Measurements from ENCODE around the gene FAXDC2.
A peak's percentile ranks its signal among the peaks of the same experiment; 100 is the strongest.
"Not testable (repeated sequence)": the region's sequence is repeated elsewhere in the genome, so short reads cannot be mapped to it uniquely, and the experiment has no call there.

Gene FAXDC2

GRCh38 chr5:154829589-154830218 is 20.7 kb downstream of the FAXDC2 start:
- DNase-seq = peak; percentile 11

DNA sequence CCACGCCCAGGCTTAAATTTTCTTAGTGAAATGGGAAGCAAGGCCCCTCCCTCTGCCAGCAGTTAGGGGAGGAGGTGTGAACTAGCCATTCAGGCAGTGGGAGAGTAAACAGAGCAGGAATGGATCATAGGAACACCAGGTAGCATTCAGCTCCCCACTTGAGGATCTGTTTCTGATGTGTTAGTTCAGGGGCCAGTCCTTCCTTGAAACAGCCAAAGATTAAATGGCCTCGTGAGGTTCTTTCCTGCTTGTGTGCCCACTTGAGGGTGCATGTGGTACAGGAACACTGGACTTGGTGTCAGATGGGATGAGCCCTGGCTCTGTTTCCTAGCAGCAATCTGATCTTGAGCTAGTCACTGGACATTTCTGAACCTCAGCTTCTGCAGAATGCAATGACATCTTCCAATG is 21.2 kb downstream of the FAXDC2 start:
- DNase-seq = no peak

DNA sequence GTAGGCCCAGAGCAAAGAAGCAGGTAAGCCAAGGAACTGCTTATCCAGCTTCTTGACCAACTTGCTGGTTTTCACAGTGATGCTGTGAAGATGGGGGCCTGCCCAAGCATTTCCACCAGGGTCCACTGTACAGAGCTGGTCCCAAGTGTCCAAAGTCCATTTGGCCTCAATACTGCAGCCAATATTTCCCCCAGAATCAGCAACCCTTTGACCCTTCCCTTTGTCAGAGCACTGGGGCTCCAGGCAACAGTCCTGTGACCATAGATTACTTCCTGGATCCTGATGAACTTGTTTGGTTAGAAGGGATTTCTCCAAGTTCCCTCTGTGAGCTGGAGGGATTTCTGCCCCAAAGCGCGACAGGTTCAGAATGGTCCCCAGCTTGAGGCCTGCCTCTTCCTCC is 26.3 kb downstream of the FAXDC2 start:
- DNase-seq = no peak

DNA sequence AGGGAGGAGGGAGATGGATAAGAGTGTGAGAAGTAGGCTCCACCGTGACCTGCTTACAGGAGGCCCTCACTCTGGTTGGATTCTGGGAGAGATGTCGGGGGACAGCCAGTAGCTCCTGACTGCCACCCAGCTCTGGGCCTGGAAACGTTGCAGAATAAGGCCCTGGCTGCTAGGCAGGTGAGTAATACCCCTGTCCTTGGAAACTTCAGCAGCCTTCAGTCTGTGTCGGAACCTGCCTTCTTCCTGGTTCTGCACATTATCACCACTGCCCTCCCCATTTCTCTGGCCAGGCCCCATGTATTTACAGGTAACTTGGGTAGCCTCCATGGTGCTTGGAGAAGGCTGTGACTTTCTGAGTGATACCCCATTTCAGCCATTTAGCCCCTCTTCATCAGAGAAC is 26.8 kb downstream of the FAXDC2 start:
- DNase-seq = no peak

- DNase-seq = not testable (repeated sequence)
These were observed 27.5 kb downstream of the FAXDC2 start for GRCh38 chr5:154822896-154823295.

DNA sequence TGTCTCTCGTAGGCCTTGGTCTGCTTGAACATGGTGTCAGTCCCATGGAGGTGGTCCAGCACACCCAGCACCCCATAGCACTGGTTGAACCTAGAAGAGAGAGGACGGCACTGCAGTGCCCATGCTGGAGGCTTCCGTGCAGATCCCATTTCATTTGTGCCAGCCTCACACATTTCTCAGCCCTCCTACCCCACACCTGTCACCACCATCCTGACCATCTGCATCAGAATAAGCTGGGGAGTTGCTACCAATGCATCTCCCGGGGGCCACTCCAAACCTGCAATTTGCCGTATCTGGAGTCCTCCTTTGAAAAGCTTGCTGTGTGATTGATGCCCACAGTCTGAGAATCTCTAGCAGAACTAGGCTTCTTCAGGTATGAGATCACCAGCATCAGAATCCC is 30.0 kb downstream of the FAXDC2 start:
- DNase-seq = no peak

DNA sequence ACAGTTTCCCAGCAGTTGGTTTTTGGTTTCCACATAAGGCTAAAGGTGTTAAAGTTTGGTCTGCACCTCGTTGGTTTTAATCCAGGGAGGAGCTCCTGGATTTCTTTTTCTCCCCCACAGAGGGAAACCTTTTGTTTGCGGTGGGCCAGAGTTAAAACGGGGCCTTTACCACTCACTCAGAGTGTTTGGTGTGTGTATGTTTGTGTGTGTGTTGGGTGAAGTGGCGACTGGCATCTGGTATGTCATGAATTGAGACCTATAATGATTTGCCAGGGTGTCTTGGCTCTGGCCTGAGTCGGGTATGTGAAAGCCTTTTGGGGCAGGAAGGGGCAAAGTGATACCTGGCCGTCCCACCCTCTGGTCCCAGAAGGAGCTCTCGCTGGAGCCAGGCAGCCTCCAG is 30.9 kb downstream of the FAXDC2 start:
- DNase-seq = no peak

- DNase-seq = no peak
These were observed 31.8 kb downstream of the FAXDC2 start for GRCh38 chr5:154818471-154819116.

- DNase-seq = no peak
These were observed 32.6 kb downstream of the FAXDC2 start for GRCh38 chr5:154817815-154818214.

GRCh38 chr5:154816891-154817492 is 33.4 kb downstream of the FAXDC2 start:
- DNase-seq = no peak

GRCh38 chr5:154815684-154816247 is 34.6 kb downstream of the FAXDC2 start:
- no peak for DNase-seq

GRCh38 chr5:154815025-154815424 is 35.4 kb downstream of the FAXDC2 start:
- no peak for DNase-seq

- no peak for DNase-seq
These were observed 36.7 kb downstream of the FAXDC2 start for GRCh38 chr5:154813736-154814135.

DNA sequence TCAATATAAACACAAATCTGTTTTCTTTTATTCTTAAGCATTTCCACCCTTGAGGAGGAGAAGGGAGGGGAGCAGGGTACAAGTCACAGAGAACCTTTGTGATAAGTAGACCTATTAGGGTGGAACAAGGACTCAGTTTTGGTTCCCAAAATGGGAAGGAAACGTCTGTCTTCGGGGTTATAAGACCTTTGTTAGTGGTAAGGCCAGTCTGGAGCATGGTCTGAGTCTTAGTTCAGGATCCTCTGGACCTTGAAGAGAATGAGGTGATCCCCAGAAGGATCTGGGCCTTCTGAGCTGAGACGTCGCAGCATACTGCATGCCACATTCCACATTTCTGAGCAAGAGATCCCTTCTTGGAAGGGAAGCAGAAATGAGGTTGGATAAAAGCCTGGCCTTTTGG is 37.2 kb downstream of the FAXDC2 start:
- no peak for DNase-seq

DNA sequence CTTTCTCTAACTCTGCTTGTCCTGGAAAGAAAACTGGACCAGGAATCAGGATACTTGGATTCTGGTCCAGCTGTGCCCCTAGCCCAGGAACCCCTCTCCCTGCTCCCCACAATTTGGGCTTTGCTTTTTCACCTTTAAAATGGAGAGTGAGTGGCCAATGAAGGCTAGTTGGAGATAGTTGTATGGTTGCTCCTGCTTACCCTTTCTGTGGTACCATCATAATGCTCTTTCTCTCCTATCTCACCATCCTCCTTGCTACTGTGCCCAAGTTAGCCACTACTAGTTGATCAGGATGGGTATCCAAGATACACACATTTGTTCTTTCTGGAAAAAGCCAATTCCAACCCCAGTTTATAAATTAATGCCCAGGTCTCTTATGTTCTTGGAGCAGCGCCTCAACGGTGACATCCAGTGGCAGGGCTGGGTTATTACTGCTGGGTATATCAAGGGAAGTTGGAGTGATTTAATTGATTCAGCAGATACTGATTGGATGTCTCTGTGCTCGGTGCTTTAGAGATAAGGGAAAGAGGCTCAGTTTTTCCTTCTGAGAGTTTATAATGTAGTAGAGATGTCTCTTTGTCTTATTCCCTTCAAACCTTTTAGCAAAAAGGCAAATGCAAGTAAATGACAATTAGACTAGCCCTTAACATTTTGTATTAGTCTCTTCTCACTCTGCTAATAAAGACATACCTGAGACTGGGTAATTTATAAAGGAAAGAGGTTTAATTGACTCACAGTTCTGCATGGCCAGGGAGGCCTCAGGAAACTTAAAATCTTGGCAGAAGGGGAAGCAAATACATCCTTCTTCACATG is 38.5 kb downstream of the FAXDC2 start:
- peak; percentile 64 for DNase-seq

GRCh38 chr5:154811239-154811638 is 39.2 kb downstream of the FAXDC2 start:
- DNase-seq = no peak

GRCh38 chr5:154806176-154806575 is 44.2 kb downstream of the FAXDC2 start:
- no peak for DNase-seq

DNA sequence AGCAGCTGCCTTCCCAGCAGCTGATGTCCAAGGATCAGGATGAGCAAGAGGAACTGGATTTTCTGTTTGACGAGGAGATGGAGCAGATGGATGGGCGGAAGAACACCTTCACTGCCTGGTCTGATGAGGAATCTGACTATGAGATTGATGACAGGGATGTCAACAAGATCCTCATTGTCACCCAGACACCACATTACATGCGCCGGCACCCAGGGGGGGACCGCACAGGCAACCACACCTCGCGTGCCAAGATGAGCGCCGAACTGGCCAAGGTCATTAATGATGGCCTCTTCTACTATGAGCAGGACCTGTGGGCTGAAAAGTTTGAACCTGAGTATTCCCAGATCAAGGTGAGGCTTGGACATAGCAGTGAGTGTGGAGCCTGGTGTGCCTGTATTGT is 48.4 kb downstream of the FAXDC2 start:
- DNase-seq = no peak

DNA sequence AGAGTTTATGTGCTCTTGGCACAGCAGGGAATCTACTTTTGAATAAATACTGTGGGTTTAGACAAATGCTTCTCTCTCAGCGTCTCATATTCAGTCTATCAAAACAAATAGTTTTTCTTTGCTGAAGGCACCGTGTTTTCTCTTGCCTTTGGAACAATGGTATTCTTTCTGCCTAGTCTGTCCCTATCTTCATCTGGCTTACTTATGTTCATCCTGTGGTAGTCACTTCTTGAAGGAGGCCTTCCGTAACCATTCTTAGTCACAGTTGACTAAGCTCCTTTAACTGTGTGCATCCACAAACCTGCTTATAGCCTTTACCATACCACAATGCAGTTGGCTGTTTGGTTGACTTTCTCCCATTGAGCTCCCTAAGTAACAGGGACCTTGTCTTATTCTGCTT is 49.3 kb downstream of the FAXDC2 start:
- no peak for DNase-seq

DNA sequence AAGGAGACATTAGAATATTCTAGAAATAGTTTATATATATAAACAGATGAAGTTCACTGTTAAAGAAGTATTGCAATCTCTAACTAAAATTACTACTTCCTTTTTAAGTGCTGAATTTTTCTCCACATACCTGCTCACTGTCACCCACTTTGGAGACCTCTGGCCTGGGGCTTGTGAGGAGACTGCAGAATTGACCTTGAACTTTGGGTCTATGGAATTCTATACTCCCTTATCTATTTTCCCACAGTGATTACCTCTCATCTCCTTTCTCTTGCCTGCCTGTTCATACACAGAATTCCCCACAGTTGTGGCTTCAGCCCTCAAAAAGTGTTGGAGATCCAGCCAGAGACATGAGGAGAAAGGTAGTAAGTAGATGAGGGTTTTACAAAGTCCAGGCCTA is 49.8 kb downstream of the FAXDC2 start:
- no peak for DNase-seq

GRCh38 chr5:154797762-154798161 is 52.6 kb downstream of the FAXDC2 start:
- DNase-seq = no peak

DNA sequence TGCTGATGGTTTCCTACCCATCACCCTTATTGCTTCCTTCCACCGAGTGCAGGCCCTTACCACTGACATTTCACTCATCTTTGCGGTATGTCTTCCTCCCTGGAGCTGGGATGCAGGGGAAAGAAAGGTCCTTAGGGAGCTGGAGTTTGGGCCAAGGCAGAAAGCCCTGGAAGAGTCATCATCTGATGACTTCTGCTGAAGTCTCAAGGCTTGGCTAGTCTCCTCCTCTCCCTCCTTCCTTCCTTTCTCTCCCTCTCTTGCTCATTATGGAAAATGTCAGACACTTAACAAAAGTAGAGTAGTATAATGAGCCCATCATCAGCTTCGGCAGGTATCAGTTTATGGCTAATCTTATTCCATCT is 55.2 kb downstream of the FAXDC2 start:
- no peak for DNase-seq

- no peak for DNase-seq
These were observed 55.7 kb downstream of the FAXDC2 start for GRCh38 chr5:154794525-154795234.
